Testis (tissue), 3 donors: ENCODE data around the gene ANAPC15. TPM values are rescaled to one million over a fixed set of nuclear protein-coding genes. Genes with fewer than 3 reads are reported as not detected.

ENCODE experiments used
- DNase-seq: peaks from one replicate; pipeline ENCODE4 v3.0.0-alpha.2; 2019
- H3K27ac ChIP-seq, 2 donors: fragments of 200-600 bp; sonication (generic); one replicate each; pipeline ENCODE4 v1.5.1; 2019
- H3K27me3 ChIP-seq: fragments of 200-600 bp; sonication (generic); one replicate; pipeline ENCODE4 v1.5.1; 2019
- H3K36me3 ChIP-seq: fragments of 200-600 bp; sonication (generic); one replicate; pipeline ENCODE4 v1.5.1; 2017; ENCODE audit warnings: low read depth; ENCODE audit errors: missing control alignments
- H3K4me1 ChIP-seq: fragments of 200-600 bp; sonication (generic); one replicate; pipeline ENCODE4 v1.5.1; 2019
- H3K4me3 ChIP-seq, 2 donors: fragments of 200-600 bp; sonication (generic); one replicate each; pipeline ENCODE4 v1.5.1; 2017 to 2019
- H3K9me3 ChIP-seq: fragments of 200-600 bp; sonication (generic); one replicate; pipeline ENCODE4 v1.5.1; 2017
- POLR2A ChIP-seq: fragments of 450-650 bp; IDR thresholded peaks from one replicate; pipeline ENCODE4 v1.6.1; 2017; ENCODE audit warnings: antibody characterized with exemption, mild to moderate bottlenecking, moderate library complexity
- WGBS, 2 donors: methylation state at CpG; one replicate each; pipeline ENCODE4 v1.1.5; 2018; 5-methylcytosine and 5-hydroxymethylcytosine counted together
- intact Hi-C: fragments of 100-400 bp; cut with DNase I; formaldehyde crosslinking; loops from one replicate; pipeline ENCODE4 v1.15.1; 2023; ENCODE audit warnings: low total_unique reads
- polyA plus RNA-seq: library from polyadenylated mRNA; stranded (reverse); fragments of 350-450 nt; fragmentation: Illumina TruSeq; extraction: RNeasy Lipid Tissue Mini Kit (QIAGEN cat#74804); gene quantifications from one replicate; pipeline ENCODE4 v1.2.3, GENCODE V29; 2014; ENCODE audit warnings: low read depth, low replicate concordance; ENCODE audit not compliant: insufficient read depth
- total RNA-seq, 2 donors: library from RNA; depleted of rRNA; stranded (reverse); fragments of >200 nt; gene quantifications; one replicate each; pipeline ENCODE4 v1.2.3, GENCODE V29; 2016
- TF ChIP-seq, protein P1 (sequence below), 3 experiments: fragments of 450-650 bp in 2 of 3; fragments of 200-600 bp in 1 of 3; sonication (generic) in 1 of 3; IDR thresholded peaks; one replicate each; pipeline ENCODE4 v1.5.1; 2016 to 2019; ENCODE audit warnings: antibody characterized with exemption in 3 of 3, mild to moderate bottlenecking in 2 of 3, moderate library complexity in 1 of 3

ANAPC15 gene
- total and polyA plus RNA-seq, 3 donors from 2014 or later, result 61.9 to 103 (median 66.1) TPM

DNA sequence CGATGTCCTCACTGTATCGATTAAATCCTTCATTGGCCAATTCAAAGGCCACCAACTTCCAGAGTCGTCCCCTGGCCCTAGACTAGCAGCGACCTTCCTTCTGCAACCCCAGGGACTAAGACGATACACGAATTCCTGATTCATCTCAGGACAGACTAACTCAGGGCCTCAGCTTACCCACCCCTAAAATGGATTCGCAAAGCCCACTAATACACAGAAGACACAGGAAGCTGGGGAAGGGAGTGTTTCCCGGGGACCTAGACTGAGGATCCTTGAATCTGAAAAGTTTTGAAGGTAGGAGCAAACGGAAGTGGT, 9.9 kb downstream of the ANAPC15 start:
- no peaks in the 10 kb centered on the region for H3K27me3 ChIP-seq
- H3K4me3 ChIP-seq, result peak overlapping the region; percentile 94 to 98
- H3K36me3 ChIP-seq, result no peaks in the 10 kb centered on the region
- WGBS, 2 donors, result 2 to 3% methylated on average over 8 to 9 of the region's 9 CpGs
- H3K9me3 ChIP-seq, result no peaks in the 10 kb centered on the region
- peak overlapping the region; percentile 94 to 95 for H3K27ac ChIP-seq
- intact Hi-C loops, result no loop called here
- no peak for DNase-seq
- H3K4me1 ChIP-seq, result peaks cover 23% of the 10 kb centered on the region
- TF ChIP-seq POLR2A, result no peak
- TF ChIP-seq, protein P1, sequence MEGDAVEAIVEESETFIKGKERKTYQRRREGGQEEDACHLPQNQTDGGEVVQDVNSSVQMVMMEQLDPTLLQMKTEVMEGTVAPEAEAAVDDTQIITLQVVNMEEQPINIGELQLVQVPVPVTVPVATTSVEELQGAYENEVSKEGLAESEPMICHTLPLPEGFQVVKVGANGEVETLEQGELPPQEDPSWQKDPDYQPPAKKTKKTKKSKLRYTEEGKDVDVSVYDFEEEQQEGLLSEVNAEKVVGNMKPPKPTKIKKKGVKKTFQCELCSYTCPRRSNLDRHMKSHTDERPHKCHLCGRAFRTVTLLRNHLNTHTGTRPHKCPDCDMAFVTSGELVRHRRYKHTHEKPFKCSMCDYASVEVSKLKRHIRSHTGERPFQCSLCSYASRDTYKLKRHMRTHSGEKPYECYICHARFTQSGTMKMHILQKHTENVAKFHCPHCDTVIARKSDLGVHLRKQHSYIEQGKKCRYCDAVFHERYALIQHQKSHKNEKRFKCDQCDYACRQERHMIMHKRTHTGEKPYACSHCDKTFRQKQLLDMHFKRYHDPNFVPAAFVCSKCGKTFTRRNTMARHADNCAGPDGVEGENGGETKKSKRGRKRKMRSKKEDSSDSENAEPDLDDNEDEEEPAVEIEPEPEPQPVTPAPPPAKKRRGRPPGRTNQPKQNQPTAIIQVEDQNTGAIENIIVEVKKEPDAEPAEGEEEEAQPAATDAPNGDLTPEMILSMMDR (IDR thresholded peaks at IDR 0.05), result no peak

GRCh38 chr11:72102162-72102561, 10.3 kb downstream of the ANAPC15 start:
- intact Hi-C loops, result no loop called here
- Histone ChIP-seq H3K27me3 (no peaks in the 10 kb centered on the region), H3K4me1 (peaks cover 23% of the 10 kb centered on the region), H3K9me3 (no peaks in the 10 kb centered on the region), H3K27ac (peak overlapping the region; percentile 94 to 95), H3K4me3 (peak overlapping the region; percentile 94 to 98), H3K36me3 (no peaks in the 10 kb centered on the region)
- 32 to 43% methylated on average over 4 of the region's 4 CpGs for WGBS, 2 donors
- DNase-seq, result no peak
- TF ChIP-seq POLR2A, result no peak
- TF ChIP-seq, protein P1 (IDR thresholded peaks at IDR 0.05), result no peak

DNA sequence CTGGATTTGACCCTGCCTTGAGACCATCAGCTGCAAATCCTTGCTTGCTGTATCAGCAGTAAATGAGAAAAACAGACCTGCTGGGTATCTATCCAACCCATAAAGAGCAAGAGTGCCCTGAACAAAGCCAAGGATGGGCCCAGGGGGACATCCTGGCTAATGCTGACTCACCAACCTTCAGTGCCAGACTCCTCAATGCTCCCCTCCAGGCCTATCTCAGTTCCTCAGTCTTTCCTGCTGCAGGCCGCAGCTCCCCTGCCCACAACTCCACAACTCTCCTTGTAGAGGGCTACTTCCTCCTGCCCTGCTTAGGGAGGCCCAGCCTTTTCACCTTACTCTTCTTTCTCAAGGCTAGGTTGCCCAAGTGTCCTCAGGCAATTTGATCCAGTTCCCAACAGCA, 12.0 kb downstream of the ANAPC15 start:
- no peak overlapping the region for H3K4me3 ChIP-seq
- H3K27me3 ChIP-seq, result no peaks in the 10 kb centered on the region
- peaks cover 23% of the 10 kb centered on the region for H3K4me1 ChIP-seq
- H3K36me3 ChIP-seq, result no peaks in the 10 kb centered on the region
- H3K27ac ChIP-seq, result no peak overlapping the region
- TF ChIP-seq, protein P1 (IDR thresholded peaks at IDR 0.05), result no peak
- intact Hi-C loops, result no loop called here
- no peaks in the 10 kb centered on the region for H3K9me3 ChIP-seq
- no peak for DNase-seq
- WGBS, 2 donors, result 78 to 88% methylated on average over 1 of the region's 1 CpG

DNA sequence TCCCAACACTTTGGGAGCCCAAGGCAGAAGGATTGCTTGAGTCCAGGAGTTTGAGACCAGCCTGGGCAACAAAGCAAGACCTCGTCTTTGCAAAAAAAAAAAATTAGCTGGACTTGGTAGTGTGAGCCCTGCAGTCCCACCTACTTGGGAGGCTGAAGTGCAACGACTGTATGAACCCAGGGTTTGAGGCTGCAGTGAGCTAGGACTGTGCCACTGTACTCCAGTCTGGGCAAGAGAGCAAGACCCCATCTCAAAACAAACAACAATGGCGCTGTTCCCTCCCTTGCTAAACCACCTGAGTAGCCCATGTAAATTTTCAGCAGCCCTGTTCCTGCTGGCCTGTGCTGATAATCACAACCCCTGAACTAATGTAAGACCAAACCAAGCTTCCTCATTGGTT, 12.5 kb downstream of the ANAPC15 start:
- intact Hi-C loops, result no loop called here

DNA sequence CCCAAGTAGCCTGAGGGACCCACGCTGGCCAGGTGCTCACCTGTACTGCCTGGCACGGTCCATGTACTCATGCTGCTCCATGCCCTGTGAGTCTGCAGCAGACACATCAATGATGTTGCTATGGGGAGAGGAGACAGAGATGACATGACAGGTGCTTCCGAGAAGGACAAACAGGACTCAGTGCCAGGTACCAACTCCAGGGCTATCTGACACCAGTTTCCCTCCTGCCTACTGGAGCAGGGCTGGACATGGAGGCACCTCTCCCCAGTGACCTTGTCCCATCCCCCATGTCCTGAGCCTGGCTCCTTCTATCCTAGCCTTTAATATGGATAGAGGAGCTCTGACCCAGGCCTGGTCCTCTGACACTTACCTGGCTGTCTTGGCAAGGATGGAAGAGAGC, 13.8 kb downstream of the ANAPC15 start:
- no peak overlapping the region for H3K27ac ChIP-seq
- no peak for DNase-seq
- H3K36me3 ChIP-seq, result no peaks in the 10 kb centered on the region
- H3K4me3 ChIP-seq, result no peak overlapping the region
- no peaks in the 10 kb centered on the region for H3K9me3 ChIP-seq
- H3K4me1 ChIP-seq, result peaks cover 21% of the 10 kb centered on the region
- TF ChIP-seq, protein P1 (IDR thresholded peaks at IDR 0.05), result no peak
- TF ChIP-seq POLR2A, result no peak
- WGBS, 2 donors, result 93 to 94% methylated on average over 3 of the region's 3 CpGs
- intact Hi-C loops, result no loop called here
- no peaks in the 10 kb centered on the region for H3K27me3 ChIP-seq

More for the DNA sequence above, 12.5 kb downstream of the ANAPC15 start:
- TF ChIP-seq, protein P1 (IDR thresholded peaks at IDR 0.05), result no peak
- no peak for TF ChIP-seq POLR2A
- 75 to 87% methylated on average over 3 of the region's 3 CpGs for whole genome bisulfite sequencing, 2 donors
- no peak for DNase-seq
- no peaks in the 10 kb centered on the region for H3K36me3 ChIP-seq
- H3K4me1 ChIP-seq, result peaks cover 23% of the 10 kb centered on the region
- H3K27ac ChIP-seq, result no peak overlapping the region
- H3K27me3 ChIP-seq, result no peaks in the 10 kb centered on the region
- H3K4me3 ChIP-seq, result no peak overlapping the region
- H3K9me3 ChIP-seq, result no peaks in the 10 kb centered on the region
